ENCODE data around the gene PHF13.
A peak's percentile ranks its signal among the peaks of the same experiment; 100 is the strongest.

PHF13 gene

DNA sequence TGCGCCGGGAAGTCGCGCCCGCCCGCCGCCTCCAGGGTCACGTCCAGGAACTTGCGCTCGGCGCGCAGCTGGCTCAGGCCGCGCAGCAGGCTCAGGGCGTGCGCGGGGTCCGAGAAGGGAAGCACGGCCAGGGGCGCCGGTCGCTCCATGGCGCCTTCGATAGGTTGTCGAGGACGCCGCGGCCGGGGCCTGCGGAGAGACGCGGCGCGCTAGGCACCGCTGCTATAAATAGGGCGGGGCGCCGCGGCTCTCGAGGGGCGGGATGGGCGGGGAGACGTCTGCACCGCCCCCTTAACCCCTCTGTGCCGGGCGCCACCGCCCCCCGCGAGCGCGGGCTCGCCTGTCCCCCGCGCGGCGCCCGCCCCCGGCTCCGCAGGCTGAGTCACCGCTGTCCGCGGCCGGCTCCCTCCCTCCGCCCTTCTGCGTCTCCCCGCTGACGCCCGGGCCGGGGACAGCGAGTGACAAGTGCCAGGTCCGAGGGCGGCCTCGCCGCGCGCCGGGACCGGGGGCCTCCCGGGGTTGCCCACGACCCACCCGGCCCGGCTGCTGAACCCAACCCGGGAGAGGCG lies 10.8 kb upstream of the PHF13 start, which contains the start of gene KLHL21:
KLHL21 (minus strand) TSS at position 201 of the 569 bp plus-strand sequence; CDS start at position 149, 52 bp downstream.
- DNase-seq: peak; percentile 82 to 87

DNA sequence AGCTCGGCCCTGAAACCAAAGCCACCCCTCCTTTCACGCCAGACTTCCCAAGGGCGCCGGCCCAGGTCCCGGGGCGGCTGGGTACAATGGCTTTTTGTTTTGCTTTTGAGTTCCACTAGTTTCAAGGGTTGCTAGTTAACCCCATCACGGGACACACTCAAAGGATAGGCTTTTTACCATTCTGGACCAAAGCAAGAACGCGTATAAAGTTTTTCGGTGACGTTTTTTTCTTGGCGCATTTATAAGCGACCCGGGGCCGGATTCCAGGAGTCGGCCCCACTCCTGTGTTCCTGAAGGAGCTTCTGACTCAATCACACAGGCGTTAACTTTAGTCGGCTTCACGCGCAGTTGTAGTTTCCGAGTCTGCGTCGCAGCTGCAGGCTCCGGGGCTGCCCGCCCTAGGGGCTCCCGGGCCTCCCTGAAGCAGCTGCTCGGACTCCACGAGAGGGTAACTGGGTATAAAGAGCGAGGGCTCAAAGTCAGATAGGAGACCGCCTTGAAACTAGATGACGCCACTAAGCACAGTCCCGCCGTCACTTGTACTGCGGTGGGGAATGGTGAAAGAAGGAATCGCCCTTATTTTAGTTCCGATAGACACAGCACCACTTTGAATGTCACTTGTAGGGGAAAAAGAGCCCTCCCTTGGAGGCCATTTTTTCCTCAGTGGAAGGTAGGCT lies 10.2 kb upstream of the PHF13 start:
- DNase-seq: peak; percentile 59 to 66

DNA sequence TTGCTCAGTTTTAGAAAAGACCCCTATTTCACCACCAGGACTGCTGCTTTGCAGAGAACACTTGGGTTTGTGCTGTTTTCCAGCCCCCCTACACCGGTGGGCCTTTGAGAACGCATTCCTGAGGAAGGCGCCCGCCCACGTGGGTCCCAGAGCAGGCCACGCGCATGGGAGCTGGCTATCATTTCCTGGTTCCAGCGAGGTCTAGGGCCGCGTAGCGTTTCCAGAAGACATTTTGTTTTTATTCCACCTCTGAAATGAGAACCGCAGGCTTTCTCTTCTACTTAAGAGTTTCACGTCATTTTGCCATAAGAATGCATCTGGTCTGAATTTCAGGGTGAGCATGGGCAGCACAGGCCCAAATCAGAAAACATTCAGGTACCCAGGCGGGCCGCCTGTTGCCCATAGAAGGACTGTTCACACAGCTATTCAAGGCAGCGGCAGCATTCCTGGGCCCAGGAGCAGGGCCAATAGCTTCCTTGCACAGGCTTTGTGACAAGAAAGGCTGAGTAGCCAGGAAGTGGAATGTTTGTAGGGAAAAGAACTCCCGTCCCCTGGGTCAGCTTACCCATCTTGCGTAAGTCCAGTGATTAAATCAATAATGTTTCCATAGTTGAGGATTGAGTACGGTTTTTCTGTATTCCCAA lies 9.5 kb upstream of the PHF13 start:
- DNase-seq: no peak

DNA sequence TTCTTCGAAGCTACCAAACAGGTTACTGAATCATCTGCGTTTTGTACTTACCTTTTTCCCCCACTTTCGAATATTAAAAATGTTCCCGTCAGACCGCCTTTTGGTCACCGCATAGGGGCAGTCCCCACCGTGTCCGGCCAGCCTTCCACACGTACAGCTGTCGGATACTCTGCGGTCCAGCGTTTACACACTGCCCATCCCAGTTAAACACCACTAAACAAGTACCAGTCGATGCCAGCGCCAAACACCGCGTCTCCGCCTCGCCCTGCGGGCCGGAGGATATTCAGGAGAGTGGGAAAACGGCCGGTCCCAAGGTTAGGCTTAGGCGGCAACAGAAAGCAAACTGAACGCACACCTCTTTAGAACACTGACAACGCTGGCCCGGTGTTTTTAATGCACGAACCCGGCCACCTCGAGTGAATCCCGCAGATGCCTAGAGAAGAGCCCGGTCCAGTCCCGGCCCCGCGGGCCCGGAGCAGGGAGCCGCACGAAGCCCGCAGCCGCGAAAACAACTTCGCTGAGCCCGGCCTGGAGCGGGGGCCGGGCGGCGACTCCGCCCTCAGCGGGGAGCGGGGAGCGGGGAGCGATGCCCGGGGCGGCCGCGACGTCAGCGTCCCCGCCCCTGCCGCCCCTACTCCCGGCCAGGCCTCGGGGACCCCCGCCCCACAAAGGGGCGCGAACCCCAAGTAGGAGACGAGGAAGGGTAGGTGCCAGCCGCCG lies 730 bp upstream of the PHF13 start:
- no peak for DNase-seq

DNA sequence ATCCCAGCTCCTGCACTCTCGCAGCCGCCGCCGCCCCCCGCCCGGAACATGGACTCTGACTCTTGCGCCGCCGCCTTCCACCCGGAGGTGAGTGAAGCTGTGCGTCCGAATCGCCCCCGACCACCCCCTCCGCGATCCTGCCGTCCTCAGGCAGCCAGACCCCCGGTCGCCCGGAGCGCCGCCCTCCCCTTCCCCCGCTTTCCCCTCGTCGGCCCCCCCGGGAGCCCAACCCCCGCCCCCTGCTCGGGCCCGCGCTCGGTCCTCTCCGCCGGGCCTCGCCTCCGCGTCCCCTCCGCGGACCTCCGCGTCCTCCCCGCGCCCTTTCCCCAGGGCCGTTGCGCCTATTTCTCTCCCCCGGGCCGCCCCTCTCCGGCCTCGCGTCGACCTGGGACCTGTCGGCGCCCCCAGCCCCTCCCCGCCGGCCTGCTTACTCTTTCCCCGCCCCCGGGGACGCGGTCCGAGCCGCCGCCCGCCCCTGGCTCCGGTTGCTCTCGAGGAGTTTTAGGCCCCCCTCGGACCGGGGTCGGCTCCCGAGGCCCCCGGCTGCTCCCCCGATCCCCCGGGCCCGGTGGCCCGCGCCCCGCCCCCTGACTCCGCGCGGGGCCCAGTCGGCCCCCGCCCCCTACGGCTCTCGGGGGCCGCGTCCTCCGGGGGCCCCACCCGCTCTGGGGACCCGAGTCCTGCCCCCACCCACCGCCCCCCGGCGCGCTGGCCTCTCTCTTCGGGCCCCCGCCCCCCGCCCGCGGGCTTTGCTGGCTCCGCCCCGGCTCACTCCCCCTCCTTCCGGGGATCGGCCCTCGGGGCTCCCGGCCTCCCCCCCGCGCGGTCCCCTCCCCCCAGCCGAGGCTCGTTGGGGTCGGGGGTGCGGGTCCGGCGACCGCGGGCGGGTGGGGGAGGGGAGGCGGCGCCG lies 743 bp downstream of the PHF13 start:
- DNase-seq: peak; percentile 33 to 67

DNA sequence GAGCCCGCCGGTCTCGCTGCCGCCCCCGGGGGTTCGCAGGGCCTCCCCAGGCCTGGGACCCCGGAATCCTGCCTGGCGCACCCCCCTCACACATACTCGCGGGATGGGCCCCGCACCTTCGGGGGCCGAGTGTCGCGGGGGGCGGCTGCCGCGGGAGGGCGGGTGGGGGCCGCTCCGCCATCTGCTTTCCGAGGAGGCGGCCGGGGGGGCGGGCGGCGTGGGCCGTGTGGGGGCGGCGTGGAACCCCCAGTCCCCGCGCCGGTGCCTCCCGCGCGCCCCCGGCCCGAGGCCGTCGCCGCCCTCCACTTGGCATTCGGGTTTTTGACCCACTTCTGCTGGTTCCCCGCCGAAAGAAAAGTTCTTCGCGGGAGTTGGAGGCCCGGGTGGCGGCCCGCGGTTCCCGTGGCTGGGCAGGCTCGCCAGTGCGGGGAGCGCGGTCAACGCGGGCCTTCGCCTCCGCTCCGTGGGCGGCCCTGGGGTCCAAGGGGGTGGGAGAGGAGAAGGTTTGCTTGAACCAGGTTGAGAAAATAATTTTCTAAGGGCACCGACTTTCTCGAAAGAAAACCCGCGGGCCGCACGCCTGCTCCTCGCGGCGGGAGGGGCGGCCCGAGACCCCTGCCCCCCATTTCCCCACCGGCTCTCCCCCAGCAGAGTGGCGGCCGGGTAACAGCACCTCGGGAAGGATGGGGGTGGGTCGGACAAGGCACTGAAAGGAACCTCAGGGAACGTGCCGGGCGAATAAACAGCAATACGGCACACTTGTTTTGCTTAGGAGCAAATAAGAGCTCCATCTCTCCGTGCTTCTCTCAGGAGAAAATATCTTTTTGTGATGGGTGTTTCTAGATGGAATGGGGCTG lies 1.6 kb downstream of the PHF13 start:
- DNase-seq: no peak

DNA sequence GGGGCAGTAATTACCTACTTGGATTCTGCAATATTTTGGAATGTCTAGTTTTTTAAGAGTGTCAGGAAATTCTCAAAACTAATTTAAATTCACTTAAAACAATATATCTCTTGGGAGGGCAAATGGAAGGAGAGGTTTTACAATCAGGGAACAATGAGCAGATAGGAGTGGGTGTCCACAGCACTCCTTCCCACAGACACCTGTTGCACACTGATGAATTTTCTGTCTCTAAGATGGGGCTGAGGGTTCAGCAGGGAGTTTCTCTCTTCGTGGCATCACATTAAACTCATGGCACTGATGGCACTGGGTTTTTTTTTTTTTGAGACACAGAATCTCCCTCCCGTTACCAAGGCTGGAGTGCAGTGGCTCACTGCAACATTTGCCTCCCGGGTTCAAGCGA lies 5.5 kb downstream of the PHF13 start:
- no peak for DNase-seq

DNA sequence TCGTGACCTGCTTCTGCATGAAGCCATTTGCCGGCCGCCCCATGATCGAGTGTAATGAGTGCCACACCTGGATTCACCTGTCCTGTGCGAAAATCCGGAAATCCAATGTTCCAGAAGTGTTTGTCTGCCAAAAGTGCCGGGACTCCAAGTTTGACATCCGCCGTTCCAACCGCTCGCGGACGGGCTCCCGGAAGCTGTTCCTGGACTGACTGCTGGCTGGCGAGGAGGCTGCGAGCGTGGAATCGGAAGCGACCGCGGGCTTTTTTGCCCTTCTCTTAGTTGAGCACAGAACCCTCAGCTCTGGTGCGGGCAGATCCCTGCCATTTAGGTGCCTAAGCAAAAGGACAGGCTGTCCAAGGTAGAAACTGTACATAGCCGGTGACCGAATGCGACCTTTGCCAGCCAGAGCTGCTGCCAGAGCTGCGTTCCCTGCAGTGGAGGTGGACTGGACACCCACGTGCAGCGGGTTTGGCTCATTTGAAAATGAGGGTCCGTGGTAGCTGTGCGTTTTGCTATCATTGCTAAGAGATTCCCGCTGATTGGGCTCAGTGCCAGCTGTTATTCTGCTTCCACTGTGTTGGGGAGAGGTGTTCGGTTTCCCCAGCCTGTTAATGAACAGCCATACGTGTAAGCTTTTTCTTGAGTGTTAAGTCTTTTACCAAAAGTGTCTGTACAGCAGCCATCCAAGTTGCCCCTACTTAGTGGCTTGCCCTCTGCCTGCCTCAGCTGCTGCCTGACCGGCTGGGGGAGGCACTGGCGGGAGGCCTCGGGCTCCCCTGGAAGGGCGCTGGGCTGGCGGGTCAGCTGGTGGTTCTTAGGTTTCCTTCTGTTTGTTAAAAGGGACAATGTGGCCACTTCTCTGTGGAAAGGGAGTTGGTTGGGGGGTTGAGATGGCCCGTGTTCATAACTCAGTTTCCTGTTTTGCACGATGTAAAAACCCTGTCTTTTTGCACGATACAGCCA lies 8.2 kb downstream of the PHF13 start:
- DNase-seq: no peak

DNA sequence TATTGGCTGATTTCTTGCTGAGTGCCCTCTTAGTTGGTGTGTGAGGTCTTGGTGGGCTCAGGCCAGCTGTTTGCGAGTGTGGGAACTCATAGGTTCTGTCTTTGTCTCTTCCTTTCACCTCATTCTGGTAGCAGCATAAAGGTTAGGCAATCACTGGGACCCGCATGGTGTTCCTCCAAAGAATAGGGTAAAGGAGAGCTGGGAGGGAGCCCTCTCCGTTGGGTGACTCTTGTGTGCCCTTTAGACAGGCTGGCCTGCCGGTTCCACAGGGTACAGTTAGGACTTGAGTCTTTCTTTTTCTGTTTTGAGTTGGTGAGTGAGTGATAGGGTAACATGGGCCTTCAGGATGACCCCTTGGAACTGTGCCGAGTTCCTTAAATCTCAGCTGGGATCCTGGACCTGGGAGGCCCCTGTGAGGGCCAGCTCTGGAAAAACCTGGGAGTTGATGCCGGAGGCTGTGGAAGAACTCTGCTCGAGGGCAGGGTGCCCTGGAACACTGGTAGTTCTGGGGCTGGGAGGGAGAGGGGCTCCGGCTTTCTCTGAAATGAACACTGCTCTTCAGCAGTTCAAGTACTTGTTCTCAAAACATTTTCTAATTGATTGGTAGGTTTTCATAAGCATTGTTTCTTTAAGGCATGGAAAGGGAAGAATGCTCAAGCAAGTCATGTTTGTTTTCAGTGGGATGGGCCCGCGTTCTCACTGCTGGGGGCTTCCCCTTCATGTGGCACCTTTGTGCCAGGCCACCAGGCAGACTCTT lies 9.0 kb downstream of the PHF13 start:
- no peak for DNase-seq

DNA sequence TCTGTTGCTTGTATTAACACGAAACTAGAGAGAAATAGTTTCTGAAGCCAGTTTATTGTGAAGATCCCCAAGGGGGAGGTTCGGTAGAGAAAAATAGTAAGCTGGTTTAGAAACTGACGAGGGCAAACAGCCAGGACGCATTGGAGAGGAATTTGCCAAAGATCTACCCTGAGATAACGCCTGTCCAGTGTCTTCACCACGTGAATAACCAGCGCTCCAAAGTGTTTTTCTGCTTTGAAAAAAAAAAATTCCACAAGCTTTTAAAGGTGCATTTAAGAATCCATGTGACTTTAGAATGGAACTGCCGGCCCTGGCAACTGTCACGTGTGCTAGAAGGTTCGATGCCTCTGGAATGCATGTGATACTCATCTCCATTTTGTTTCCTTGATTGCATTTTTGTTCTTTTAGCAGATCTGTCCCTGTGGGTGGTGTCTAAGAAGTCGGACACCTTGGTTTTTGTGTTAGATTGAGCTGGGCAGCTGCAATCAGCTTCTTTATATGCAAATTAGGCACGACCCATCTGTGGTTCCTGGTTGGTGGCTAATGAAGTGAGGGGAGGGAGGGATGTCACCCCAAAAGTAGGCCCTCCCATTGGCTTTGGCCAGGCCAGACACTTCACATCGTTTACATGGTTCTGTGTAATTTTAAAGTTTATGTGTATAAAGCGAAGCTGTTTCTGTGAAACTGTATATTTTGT lies 9.9 kb downstream of the PHF13 start:
- no peak for DNase-seq

DNA sequence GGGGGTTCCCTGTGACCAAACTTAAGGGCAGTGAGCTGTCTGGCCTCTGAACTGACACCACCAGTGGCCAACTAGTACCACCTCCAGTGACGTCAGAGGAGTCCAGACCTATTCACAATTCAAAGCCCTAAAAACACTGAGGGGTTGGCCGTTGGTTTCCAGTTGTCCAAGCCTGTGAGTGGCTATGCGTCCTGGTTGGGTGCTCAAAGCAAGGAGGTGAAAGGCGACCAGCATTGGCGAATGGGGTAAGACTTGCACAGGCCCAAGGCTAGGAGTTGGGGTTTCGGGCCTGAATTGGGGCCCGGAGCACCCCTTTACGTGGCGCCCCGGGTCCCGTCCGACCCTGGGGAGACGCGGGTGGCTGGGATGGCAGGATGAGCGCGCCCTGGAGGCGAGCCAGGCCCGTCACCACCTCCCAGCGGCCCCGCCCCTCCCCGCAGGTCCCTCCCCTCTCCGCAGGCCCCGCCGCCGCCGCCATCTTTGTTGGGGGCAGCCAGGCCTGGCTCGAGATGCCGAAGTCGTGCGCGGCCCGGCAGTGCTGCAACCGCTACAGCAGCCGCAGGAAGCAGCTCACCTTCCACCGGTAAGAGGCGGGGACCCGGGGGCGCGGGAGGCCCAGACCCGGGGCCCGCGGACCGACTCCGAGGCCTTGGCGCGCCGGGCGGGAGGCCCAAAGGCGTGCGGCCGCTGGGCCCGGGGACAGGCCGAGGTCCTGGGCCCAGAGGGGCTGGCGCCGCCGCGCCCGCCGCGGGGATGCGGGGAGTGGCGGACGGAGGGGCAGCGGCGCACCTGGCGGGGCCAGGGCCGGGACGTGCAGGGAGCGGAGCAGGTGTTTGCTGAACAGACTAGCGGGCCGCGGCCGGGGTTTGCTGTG lies 11.4 kb downstream of the PHF13 start, which contains the start of gene THAP3:
THAP3 (plus strand) TSS at position 159 of the 874 bp plus-strand sequence; CDS start at position 510, 351 bp downstream.
- DNase-seq: peak; percentile 85 to 93

DNA sequence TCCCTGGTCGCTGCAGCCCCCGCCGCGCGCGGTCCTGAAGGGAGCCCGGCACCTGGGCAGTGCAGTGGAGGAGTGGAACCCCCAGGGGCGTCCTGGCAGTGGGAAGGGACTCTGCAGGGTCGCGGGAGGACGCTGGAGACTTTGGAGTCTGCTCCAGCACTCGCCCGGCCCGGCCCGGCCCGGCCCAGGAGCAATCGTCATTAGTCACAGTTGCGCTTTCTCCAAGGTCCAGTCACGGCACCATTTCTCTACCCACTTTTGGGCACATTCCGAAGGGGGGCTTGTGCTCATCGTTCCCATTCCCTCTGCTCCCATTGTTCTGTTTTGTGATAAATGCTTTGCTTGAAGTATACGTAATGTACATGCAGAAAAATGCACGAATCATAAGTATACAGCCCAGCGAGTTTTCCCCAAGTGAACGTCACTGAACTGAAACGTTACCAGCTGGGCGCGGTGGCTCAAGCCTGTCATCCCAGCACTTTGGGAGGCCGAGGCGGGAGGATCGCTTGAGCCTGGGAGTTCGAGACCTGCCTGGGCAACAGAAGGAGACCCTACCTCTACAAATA lies 12.1 kb downstream of the PHF13 start:
- peak in 1 of 2 donors; percentile 16 for DNase-seq

DNA sequence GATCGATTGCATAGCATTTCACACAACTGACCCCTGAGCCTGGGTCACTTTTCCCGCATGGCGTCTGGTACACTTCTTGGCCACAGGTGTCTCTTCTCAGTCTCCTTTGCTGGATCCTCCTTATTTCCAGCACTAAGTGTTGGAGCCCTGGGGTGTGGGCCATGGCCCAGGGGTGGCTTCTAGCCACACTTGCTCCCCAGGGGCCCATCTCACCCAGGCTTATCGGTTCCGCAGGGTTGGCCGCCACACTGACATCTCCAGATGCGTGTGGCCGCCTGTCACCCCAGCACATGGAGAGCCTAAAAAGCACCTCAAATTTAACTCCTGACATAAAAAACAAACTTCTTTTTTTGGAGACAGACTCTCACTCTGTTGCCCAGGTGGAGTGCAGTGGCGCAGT lies 13.5 kb downstream of the PHF13 start:
- no peak for DNase-seq

DNA sequence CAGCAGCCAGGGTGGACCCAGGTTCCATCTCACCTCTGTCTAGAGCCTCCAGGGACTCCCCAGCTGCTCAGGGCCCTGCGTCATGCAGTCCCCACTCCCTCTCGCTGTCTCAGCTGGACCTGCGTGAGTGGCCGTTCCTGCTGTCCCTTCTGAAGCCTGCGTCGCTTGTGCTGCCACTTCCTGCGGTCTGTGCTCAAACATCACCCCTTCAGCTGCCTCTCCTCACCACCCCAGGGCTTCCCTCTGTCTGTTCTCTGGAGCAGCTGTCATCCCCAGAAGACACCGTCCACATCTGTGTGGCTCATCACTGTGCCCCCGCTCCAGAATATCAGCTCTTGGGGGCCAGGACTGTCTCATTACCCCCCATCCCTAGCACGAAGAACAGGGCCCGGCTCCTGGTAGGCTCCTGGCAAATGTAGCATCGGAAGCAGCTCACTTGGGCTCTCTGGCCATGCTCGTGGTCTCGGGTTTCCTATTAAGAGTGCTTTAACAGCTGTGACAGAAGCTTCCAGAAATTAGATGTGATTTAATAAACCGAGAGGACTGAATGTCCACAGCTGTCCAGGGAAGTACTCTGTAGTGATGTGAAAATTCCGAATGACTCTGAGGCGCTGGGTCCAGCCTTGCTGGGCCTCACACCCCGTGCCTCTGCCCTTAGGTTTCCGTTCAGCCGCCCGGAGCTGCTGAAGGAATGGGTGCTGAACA lies 14.5 kb downstream of the PHF13 start:
- no peak for DNase-seq

DNA sequence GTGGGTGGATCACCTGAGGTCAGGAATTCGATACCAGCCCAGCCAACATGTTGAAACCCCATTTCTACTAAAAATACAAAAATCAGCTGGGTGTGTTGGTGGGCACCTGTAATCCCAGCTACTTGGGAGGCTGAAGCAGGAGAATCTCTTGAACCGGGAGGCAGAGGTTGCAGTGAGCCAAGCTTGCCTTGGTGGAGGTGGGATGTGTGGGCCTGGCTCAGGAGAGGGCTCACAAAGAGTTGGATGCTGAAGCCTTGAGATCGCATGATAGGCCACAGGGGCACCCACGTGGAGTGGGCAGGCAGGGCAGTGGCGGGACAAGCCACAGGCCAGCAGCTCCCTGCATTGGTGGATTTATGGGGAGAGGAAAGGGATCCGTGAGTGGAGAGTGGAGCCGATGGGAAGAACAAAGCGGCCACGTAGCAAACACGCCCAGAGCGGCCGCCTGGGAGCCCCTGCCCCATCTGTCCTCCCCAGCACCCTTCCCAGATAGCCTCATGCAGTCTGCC lies 15.5 kb downstream of the PHF13 start:
- DNase-seq: no peak

DNA sequence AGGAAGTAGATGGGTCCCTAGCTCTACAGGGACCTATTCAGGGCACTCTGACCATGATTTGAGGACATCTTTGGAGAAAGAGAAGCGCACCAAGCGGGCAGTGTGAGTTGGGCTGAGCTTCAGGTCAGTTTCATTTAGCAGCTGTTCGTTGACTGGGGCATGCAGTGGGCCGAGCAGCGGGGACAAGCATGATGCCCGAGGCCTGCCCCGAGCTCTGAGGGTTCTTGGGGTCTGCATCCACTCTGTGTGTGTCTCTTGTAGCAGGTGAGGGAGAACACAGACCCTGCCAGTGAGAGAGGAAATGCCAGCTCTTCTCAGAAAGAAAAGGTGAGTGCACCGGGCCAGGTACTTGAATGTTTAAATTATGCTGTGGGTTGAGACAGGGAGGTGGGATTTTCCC lies 16.5 kb downstream of the PHF13 start:
- DNase-seq: no peak

All from CD4-positive, alpha-beta T cell treated with Interferon alpha-2 for 1 hour (primary cell).